IMR-90 (cell line): ENCODE results near the gene THADA. TPM values are rescaled to one million over a fixed set of nuclear protein-coding genes. Genes with fewer than 3 reads are reported as not detected.

Experiments used
- ATAC-seq: fragments of 200-7000 bp; cut with Tn5 transposase; 2 replicates; pipeline ENCODE4 v1.9.1; 2020; ENCODE audit warnings: low read depth, mild to moderate bottlenecking, moderate library complexity
- BruUV-seq: library from RNA; stranded (reverse); fragments of 400-500 nt; replicated peaks from 2 replicates; lab custom pipeline; 2021; lab: Mats Ljungman, UMichigan
- CTCF ChIA-PET: fragments of 300-600 bp; formaldehyde crosslinking; extraction: SDS; loops from one replicate; lab custom pipeline; 2021; ENCODE audit warnings: antibody characterized with exemption; lab: Yijun Ruan, JAX
- POLR2A ChIA-PET: fragments of 300-600 bp; sonication (Branson Sonifier 250); formaldehyde crosslinking; loops from one replicate; lab custom pipeline; 2022; ENCODE audit warnings: antibody characterized with exemption; ENCODE audit not compliant: unreplicated experiment; lab: Charles Lee
- DNase-seq: peaks from one replicate; pipeline ENCODE4 v3.0.0; 2013
- H2AFZ ChIP-seq: replicated peaks from 2 replicates; pipeline ENCODE3; 2013; ENCODE audit warnings: low read length, mild to moderate bottlenecking; ENCODE audit not compliant: poor library complexity
- H2AK5ac ChIP-seq: 2 replicates; pipeline ENCODE4 v1.6.1; 2013; ENCODE audit warnings: low read depth, low read length, inconsistent platforms
- H2AK9ac ChIP-seq: replicated peaks from 2 replicates; pipeline ENCODE3; 2013; ENCODE audit warnings: mild to moderate bottlenecking, low read depth, low read length, moderate library complexity; ENCODE audit not compliant: poor library complexity
- H2BK120ac ChIP-seq: 2 replicates; pipeline ENCODE4 v1.6.1; 2013; ENCODE audit warnings: low read depth, low read length, inconsistent platforms
- H2BK15ac ChIP-seq: 3 replicates; pipeline ENCODE4 v1.6.1; 2013; ENCODE audit warnings: low read depth, low read length, inconsistent platforms
- H2BK20ac ChIP-seq: 2 replicates; pipeline ENCODE4 v1.6.1; 2013; ENCODE audit warnings: low read depth, mild to moderate bottlenecking, inconsistent platforms, low read length, moderate library complexity
- H2BK5ac ChIP-seq: 2 replicates; pipeline ENCODE4 v1.6.1; 2013; ENCODE audit warnings: mild to moderate bottlenecking, low read depth, low read length, inconsistent platforms; ENCODE audit not compliant: poor library complexity, severe bottlenecking
- H3K14ac ChIP-seq: replicated peaks from 2 replicates; pipeline ENCODE4 v1.6.1; 2013; ENCODE audit warnings: low read depth, low read length, inconsistent platforms
- H3K18ac ChIP-seq: 2 replicates; pipeline ENCODE4 v1.6.1; 2013; ENCODE audit warnings: low read depth, low read length, control low read depth
- H3K23ac ChIP-seq: 2 replicates; pipeline ENCODE4 v1.6.1; 2013; ENCODE audit warnings: low read depth, low read length, inconsistent platforms
- H3K27ac ChIP-seq: 2 replicates; pipeline ENCODE4 v1.5.1; 2013; ENCODE audit warnings: mild to moderate bottlenecking, control low read depth, low read length; ENCODE audit not compliant: insufficient read depth
- H3K27me3 ChIP-seq: 2 replicates; pipeline ENCODE4 v1.6.1; 2013; ENCODE audit warnings: low read length; ENCODE audit not compliant: control insufficient read depth, insufficient read depth
- H3K36me3 ChIP-seq: 2 replicates; pipeline ENCODE4 v1.6.1; 2013; ENCODE audit warnings: low read length, mixed read lengths; ENCODE audit not compliant: control insufficient read depth, insufficient read depth
- H3K4ac ChIP-seq: 2 replicates; pipeline ENCODE4 v1.6.1; 2013; ENCODE audit warnings: low read depth, low read length, inconsistent platforms
- H3K4me1 ChIP-seq: 2 replicates; pipeline ENCODE4 v1.6.1; 2013; ENCODE audit warnings: low read length, mixed read lengths; ENCODE audit not compliant: control insufficient read depth, insufficient read depth
- H3K4me2 ChIP-seq: 2 replicates; pipeline ENCODE4 v1.6.1; 2013; ENCODE audit warnings: low read depth, mild to moderate bottlenecking, control low read depth, low read length, moderate library complexity
- H3K4me3 ChIP-seq: 2 replicates; pipeline ENCODE4 v1.5.1; 2013; ENCODE audit warnings: low read depth, mild to moderate bottlenecking, control low read depth, low read length, moderate library complexity; ENCODE audit not compliant: insufficient read depth
- H3K56ac ChIP-seq: 2 replicates; pipeline ENCODE4 v1.6.1; 2013; ENCODE audit warnings: low read length, inconsistent platforms; ENCODE audit not compliant: insufficient read depth; ENCODE audit errors: extremely low read depth
- H3K79me1 ChIP-seq, 2 experiments: 2 replicates each; pipeline ENCODE4 v1.6.1; 2013; ENCODE audit warnings: low read length in 2 of 2, inconsistent platforms in 1 of 2, low read depth in 1 of 2
- H3K9ac ChIP-seq: 2 replicates; pipeline ENCODE4 v1.6.1; 2013; ENCODE audit warnings: low read depth, low read length, control low read depth
- H3K9me1 ChIP-seq: 2 replicates; pipeline ENCODE4 v1.6.1; 2013; ENCODE audit warnings: low read length, inconsistent platforms; ENCODE audit not compliant: insufficient read depth
- H3K9me3 ChIP-seq: 2 replicates; pipeline ENCODE4 v1.6.1; 2013; ENCODE audit warnings: low read length; ENCODE audit not compliant: control insufficient read depth, insufficient read depth
- H4K20me1 ChIP-seq: 2 replicates; pipeline ENCODE4 v1.6.1; 2013; ENCODE audit warnings: low read length, inconsistent platforms; ENCODE audit not compliant: insufficient read depth
- H4K5ac ChIP-seq: 2 replicates; pipeline ENCODE4 v1.6.1; 2013; ENCODE audit warnings: mild to moderate bottlenecking, low read depth, low read length, control low read depth
- H4K8ac ChIP-seq, 2 experiments: 2 replicates each; pipeline ENCODE4 v1.6.1; 2013; ENCODE audit warnings: low read depth in 2 of 2, low read length in 2 of 2, control low read depth in 1 of 2, inconsistent platforms in 1 of 2
- H4K91ac ChIP-seq: 2 replicates; pipeline ENCODE4 v1.6.1; 2013; ENCODE audit warnings: low read depth, low read length, inconsistent platforms; ENCODE audit not compliant: insufficient read depth
- CEBPB ChIP-seq: IDR thresholded peaks from 2 replicates; pipeline ENCODE4 v1.6.1; 2012; ENCODE audit warnings: low read depth, low read length, improper control_type of control experiment
- WGBS, 2 experiments: methylation state at CpG; one replicate each; pipeline versions ENCODE4 v1.1.5 to v1.1.7; 2013; ENCODE audit warnings: missing lambda C conversion rate in 2 of 2; ENCODE audit not compliant: insufficient read length in 1 of 2; ENCODE audit errors: extremely low coverage in 2 of 2; 5-methylcytosine and 5-hydroxymethylcytosine counted together
- dilution Hi-C: fragments of 300-500 bp; cut with HindIII; formaldehyde crosslinking; loops from one replicate; pipeline ENCODE4 v1.14.3; 2018; ENCODE audit warnings: low sequenced_read_pairs; ENCODE audit not compliant: unreplicated experiment
- in situ Hi-C: fragments of 300-500 bp; cut with MboI; formaldehyde crosslinking; loops from 3 replicates; pipeline ENCODE4 v1.14.3; 2019; ENCODE audit warnings: low sequenced_read_pairs, inconsistent platforms, mixed read lengths
- intact Hi-C: fragments of 100-400 bp; cut with micrococcal nuclease; formaldehyde crosslinking; loops from 2 replicates; pipeline ENCODE4 v1.10.0; 2022
- polyA plus RNA-seq, 3 experiments: library from polyadenylated mRNA; depleted of rRNA; stranded (reverse); fragments of >200 nt; gene quantifications; 2 replicates each; pipeline ENCODE4 v1.2.3, GENCODE V29; 2012; ENCODE audit warnings: low replicate concordance in 1 of 3
- total RNA-seq: library from RNA; depleted of rRNA; stranded (reverse); fragments of >200 nt; gene quantifications from 2 replicates; pipeline ENCODE4 v1.2.3, GENCODE V29; 2012

THADA gene
- total and polyA plus RNA-seq, 2 of the 4 experiments (the other 2 are of a cell fraction), result 10.5 to 21.3 TPM

DNA sequence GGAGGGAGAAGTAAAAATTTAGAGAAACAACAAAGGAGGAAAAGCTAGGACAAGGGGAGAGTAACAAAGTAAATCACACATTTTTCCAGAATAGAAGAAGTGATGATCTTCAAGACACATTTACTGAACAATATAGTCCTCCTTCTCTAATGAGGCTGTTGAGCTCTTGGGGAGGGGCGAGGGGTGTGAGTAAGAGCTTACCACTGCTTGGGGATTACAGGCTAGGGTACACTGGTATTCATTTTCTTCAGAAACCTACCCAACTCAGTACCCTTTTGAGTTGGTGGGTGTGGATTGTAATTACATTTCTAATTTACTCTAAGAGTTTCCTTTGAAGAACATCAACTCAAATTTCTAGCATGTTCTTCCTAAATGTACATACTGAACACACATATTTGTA lies 211.7 kb downstream of the THADA start:
- Histone ChIP-seq H3K79me1 (no peaks in the 10 kb centered on the region), H4K91ac (no peak overlapping the region), H4K5ac (no peak overlapping the region), H3K9me3 (no peaks in the 10 kb centered on the region), H2AK9ac (no peak overlapping the region), H2BK120ac (no peak overlapping the region), H3K4me2 (no peak overlapping the region), H3K23ac (no peak overlapping the region), H3K18ac (no peak overlapping the region), H3K4me3 (no peak overlapping the region), H4K8ac (no peak overlapping the region), H3K9ac (no peak overlapping the region), H2BK20ac (no peak overlapping the region), H3K56ac (no peak overlapping the region), H3K36me3 (no peaks in the 10 kb centered on the region), H3K4ac (no peak overlapping the region), H2BK15ac (no peak overlapping the region), H3K14ac (no peak overlapping the region), H2BK5ac (no peak overlapping the region), H3K27me3 (no peaks in the 10 kb centered on the region), H3K27ac (no peak overlapping the region), H3K4me1 (peaks cover 4% of the 10 kb centered on the region; the same call in 1 of the 2 replicates), H2AK5ac (no peak overlapping the region), H3K9me1 (no peaks in the 10 kb centered on the region), H4K20me1 (no peaks in the 10 kb centered on the region), H2AFZ (no peak overlapping the region)
- ChIA-PET POLR2A (no interaction called here), CTCF (no interaction called here)
- dilution Hi-C loops (no loop called here), in situ Hi-C loops (no loop called here), intact Hi-C loops (no loop called here)
- no peak for TF ChIP-seq CEBPB
- ATAC-seq, result no peak
- DNase-seq, result no peak
- WGBS, 2 experiments, result no CpG with 5 or more reads among the region's 1 CpG
- no TSS peak for BruUV-seq
